Activated CD4-positive, alpha-beta T cell treated with anti-CD3 and anti-CD28 coated beads, Interleukin-2, amount 10 ng/mL, durations not matched to agents 24 days and 14 days (primary cell): ENCODE results near the gene PLXNB3. TPM values are rescaled to one million over a fixed set of nuclear protein-coding genes. Genes with fewer than 3 reads are reported as not detected.
A peak's percentile ranks its signal among the peaks of the same experiment; 100 is the strongest.
"Not testable (repeated sequence)": the region's sequence is repeated elsewhere in the genome, so short reads cannot be mapped to it uniquely, and the experiment has no call there.

Source experiments
- DNase-seq: peaks from one replicate; pipeline ENCODE4 v3.0.0; 2022
- H3K27ac Mint-ChIP-seq: one replicate; pipeline ENCODE4 v1.8.0; 2022; ENCODE audit warnings: mild to moderate bottlenecking, mixed read lengths
- H3K27me3 Mint-ChIP-seq: one replicate; pipeline ENCODE4 v1.8.0; 2022; ENCODE audit warnings: mixed read lengths
- H3K36me3 Mint-ChIP-seq: one replicate; pipeline ENCODE4 v1.8.0; 2022; ENCODE audit warnings: low read depth, mild to moderate bottlenecking, mixed read lengths
- H3K4me1 Mint-ChIP-seq: one replicate; pipeline ENCODE4 v1.8.0; 2021; ENCODE audit warnings: mixed read lengths
- H3K4me3 Mint-ChIP-seq: one replicate; pipeline ENCODE4 v1.8.0; 2022; ENCODE audit warnings: mild to moderate bottlenecking, moderate library complexity, mixed read lengths
- H3K9me3 Mint-ChIP-seq: one replicate; pipeline ENCODE4 v1.8.0; 2021; ENCODE audit warnings: mixed read lengths
- intact Hi-C: fragments of 100-400 bp; cut with micrococcal nuclease; formaldehyde crosslinking; loops from one replicate; pipeline ENCODE4 v1.15.1; 2023
- total RNA-seq: library from RNA; stranded (reverse); gene quantifications from 2 replicates; pipeline ENCODE4 v1.2.3, GENCODE V29; 2022

The PLXNB3 gene
- total RNA-seq, 1 donor from 2014 or later = 0.49 TPM

DNA sequence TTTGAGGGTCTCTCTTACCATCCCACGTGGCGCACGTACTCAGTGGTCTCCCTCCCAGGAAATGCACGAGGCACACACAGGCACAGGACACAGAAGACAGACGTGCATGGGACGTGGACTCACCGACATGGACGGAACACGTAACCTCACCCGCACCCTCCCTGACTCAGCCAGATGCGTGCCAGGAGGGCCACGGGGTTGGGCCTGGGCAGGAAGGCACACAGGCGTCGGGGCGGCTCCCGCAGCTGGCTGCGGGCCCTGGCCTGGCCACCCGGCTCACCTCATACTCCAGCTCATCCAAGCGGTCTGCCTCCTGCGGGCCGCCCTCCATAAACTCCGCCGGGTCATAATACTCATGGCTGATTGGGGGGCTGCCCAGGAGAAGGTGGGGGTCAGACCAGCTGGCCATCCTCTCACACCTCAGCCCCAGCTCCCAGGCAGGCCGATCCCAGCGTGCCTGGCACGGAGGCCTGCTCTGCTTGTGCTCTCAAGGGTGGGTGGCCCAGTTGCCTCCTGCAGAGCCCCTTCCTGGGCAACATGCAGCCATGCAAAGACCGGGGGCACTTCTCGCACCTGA lies 43.0 kb downstream of the PLXNB3 start:
- no peak overlapping the region for H3K4me3 Mint-ChIP-seq
- no peaks in the 10 kb centered on the region for H3K9me3 Mint-ChIP-seq
- H3K4me1 Mint-ChIP-seq = no peaks in the 10 kb centered on the region
- H3K36me3 Mint-ChIP-seq = no peaks in the 10 kb centered on the region
- H3K27me3 Mint-ChIP-seq = peaks cover 4% of the 10 kb centered on the region
- intact Hi-C loops = no loop called here
- no peak overlapping the region for H3K27ac Mint-ChIP-seq
- no peak for DNase-seq

DNA sequence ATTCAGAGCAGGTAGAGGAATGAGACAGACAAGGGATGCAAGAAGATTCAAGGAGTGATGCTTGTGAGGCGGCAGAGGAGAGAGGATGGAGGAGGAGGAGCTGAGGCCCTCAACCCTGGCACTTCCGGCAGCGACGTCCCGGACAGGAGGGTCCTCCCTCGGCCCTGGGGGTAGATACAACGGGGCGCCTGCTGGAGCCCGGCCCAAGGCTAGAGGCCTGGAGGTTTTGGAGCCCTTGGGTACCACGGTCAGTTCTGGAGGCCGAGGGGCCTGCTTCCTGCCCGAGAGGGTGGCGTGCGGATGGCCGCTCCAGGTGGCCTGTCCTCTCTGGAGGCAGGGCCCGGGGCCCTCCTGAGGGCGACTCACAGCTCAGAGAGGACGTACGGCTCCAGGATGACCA lies 43.9 kb downstream of the PLXNB3 start:
- DNase-seq = no peak
- Mint-ChIP-seq H3K27me3 (peaks cover 7% of the 10 kb centered on the region), H3K9me3 (no peaks in the 10 kb centered on the region), H3K4me3 (no peak overlapping the region), H3K4me1 (no peaks in the 10 kb centered on the region), H3K36me3 (no peaks in the 10 kb centered on the region), H3K27ac (no peak overlapping the region)
- intact Hi-C loops = no loop called here

DNA sequence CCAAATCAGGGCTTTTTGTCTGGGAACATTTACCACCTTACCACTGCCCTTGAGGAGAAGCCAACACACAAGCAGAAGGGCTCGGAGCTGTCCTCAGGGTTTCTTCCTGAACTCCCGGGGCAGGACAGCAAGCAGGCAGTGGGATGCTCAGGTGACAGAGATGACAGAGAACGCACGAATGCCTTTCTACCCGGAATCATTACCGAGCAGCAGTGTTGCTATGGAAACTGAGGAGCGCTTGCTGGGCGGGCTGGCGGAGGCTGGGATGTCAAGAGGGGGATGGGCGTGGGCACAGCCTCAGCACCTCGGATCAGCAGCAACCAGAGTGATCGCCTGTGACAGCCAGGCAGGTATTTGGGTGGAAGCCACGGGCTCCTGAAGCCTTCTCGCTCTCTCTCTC lies 48.2 kb downstream of the PLXNB3 start:
- no peak overlapping the region for H3K27ac Mint-ChIP-seq
- no peaks in the 10 kb centered on the region for H3K9me3 Mint-ChIP-seq

DNA sequence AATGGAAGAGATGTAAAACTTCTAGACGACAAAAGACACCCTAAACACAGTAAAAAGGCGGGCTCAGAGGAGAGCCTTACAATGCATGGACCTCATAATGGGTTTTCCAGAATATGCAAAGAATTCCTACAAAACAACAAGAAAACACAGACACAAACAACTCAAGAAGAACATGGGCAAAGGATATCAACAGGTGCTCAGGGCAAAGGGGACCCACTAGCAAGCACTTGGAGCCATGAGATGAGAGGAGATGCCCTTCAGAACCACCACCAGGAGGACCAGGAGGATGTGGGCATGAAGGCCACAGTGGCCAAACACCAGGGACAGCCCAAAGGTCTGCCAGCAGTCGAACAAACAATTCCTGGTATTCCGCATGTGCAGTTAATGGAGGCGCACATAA lies 49.1 kb downstream of the PLXNB3 start:
- H3K4me3 Mint-ChIP-seq = no peak overlapping the region
- H3K9me3 Mint-ChIP-seq = no peaks in the 10 kb centered on the region
- H3K27ac Mint-ChIP-seq = no peak overlapping the region
- intact Hi-C loops = no loop called here
- H3K4me1 Mint-ChIP-seq = peaks cover 13% of the 10 kb centered on the region
- no peak for DNase-seq
- peaks cover 20% of the 10 kb centered on the region for H3K27me3 Mint-ChIP-seq
- no peaks in the 10 kb centered on the region for H3K36me3 Mint-ChIP-seq

More for the DNA sequence above, 48.2 kb downstream of the PLXNB3 start:
- H3K36me3 Mint-ChIP-seq = no peaks in the 10 kb centered on the region
- intact Hi-C loops = no loop called here
- H3K27me3 Mint-ChIP-seq = peaks cover 20% of the 10 kb centered on the region
- no peak for DNase-seq
- peaks cover 9% of the 10 kb centered on the region for H3K4me1 Mint-ChIP-seq
- no peak overlapping the region for H3K4me3 Mint-ChIP-seq

DNA sequence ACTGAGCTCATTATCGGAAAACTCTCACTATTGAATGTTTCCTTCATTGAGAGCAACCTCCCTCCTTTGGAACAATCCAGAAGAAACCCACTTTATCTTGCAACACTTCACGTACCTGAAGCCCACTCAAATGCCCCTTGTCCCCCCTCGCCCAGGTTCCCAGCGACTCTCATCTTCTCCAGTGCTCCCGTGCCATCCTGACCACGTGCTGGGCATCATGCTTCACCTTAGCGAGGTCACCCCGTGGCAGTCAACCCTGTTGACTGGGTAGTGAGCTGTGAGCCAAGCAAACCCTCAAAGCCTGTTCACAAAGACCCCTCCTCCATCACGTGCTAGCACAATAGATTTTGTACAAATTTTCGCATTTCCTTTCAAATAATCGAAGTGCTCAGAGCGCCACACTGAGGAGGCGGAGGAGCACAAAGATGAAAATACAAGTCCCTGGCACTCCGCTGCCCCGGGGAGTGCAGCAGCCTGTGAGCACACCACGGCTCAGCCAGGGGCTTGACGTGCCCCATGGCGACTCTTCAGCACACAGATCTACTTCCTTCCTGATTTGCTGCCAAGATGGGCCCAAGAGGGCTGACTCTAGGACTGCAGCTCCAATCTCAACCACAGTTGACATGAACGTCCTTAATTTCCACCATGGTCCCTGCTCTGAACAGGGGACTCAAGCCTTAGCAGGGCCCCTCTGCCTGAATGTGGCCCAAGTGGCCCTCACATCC lies 50.7 kb downstream of the PLXNB3 start:
- peaks cover 23% of the 10 kb centered on the region for H3K27me3 Mint-ChIP-seq
- H3K27ac Mint-ChIP-seq = no peak overlapping the region
- no peaks in the 10 kb centered on the region for H3K9me3 Mint-ChIP-seq
- peaks cover 13% of the 10 kb centered on the region for H3K4me1 Mint-ChIP-seq
- intact Hi-C loops = no loop called here
- DNase-seq = no peak
- H3K36me3 Mint-ChIP-seq = no peaks in the 10 kb centered on the region
- H3K4me3 Mint-ChIP-seq = no peak overlapping the region

DNA sequence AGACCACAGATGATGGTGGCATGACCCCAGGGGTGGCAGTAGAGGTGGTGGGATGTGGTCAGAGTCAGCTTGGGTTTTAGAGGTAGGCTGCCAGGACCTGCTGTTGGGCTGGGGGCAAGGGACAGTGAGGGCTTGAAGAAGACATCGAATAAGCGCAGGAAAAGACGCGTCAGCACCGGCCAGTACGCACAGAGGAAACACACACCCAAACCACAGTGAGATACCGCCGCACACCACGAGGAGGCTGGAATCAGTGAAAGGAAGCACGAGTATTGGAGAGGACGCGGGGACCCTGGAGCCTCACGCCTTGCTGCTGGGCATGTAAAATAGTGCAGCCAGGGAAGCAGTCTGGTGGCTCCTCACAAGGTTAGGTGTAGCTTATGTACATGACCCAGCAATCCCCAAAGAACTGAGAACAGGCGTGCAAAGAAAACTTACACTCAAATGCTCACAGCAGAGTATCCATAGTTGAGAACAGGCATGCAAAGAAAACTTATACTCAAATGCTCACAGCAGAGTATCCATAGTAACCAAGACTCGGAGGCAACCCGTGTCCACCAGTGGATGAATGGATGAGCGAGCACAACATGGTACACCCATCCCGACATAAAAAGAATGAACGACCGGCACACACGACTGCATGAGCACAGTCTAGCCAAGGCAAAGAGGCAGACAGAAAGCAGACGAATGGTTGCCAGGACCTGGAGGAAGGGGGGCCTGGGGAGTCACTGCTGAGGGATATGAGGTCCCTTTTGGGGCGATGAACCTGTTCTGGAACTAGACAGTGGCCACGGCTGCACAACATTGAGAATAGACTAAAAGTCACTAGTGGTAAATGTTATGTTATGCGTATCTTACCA lies 53.0 kb downstream of the PLXNB3 start:
- Mint-ChIP-seq H3K9me3 (no peaks in the 10 kb centered on the region), H3K27me3 (peaks cover 18% of the 10 kb centered on the region), H3K36me3 (no peaks in the 10 kb centered on the region), H3K4me3 (peak overlapping the region; percentile 56), H3K27ac (peak overlapping the region; percentile 41), H3K4me1 (peaks cover 16% of the 10 kb centered on the region)
- DNase-seq = peak; percentile 81
- intact Hi-C loops = no loop called here

DNA sequence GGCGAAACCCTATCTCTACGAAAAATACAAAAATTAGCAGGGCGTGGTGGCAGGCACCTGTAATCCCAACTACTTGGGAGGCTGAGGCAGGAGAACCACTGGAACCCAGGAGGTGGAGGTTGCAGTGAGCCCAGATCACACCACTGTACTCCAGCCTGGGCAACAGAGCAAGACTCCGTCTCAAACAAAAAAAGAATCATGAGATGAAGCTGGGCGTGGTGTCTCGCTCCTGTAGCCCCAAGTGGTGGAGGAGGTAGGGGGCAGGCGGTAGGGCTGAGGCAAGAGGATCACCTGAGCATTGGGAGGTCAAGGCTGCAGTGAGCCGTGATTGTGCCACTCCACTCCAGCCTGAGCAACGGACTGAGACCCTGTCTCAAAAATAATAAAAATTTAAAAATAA lies 54.0 kb downstream of the PLXNB3 start:
- Mint-ChIP-seq H3K4me1 (peaks cover 23% of the 10 kb centered on the region), H3K27me3 (peaks cover 15% of the 10 kb centered on the region)
- H3K36me3 Mint-ChIP-seq, H3K9me3 Mint-ChIP-seq, intact Hi-C loops, DNase-seq, H3K4me3 Mint-ChIP-seq, H3K27ac Mint-ChIP-seq: not testable (repeated sequence)

DNA sequence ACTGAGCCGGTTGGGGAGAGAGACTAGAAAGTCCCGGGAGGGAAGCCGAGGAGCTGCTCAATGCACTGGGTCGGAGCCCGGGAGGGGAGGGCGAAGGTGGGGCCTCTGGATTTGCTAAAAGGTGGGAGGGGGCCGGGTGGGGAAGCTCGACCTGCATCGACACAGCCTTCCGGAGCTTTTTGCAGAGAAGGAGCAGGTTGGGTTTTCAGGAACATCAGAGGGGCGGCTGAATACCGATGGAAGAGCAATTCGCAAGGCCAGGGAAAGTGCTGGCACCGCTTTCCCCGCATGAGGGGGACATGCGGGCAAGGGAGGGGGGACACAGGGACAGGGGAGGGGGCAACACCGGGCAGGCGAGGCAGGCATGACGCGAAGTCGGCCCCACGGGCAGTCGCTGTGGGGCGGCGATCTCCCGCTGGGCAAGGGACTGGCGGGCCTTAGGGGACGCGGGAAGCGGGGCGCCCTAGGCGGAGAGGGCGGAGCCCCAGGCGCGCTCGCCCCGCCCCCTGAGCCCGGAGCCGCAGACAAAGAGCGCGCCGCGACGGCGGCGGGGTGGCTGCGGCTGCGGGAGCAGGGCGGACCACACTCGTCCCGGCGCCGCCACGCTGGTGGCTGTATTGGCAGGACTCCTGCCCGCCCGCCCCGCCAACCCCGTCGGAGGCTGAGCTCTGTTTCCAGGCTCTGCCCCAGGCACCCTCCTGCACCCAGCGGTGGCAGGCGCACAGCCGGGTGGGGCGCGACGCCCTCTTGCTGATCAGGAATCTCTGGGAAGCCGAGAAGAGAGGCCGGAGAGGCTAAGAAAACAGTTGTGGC lies 54.7 kb downstream of the PLXNB3 start:
- Mint-ChIP-seq H3K9me3 (no peaks in the 10 kb centered on the region), H3K4me1 (peaks cover 23% of the 10 kb centered on the region), H3K4me3 (peak overlapping the region; percentile 47), H3K36me3 (no peaks in the 10 kb centered on the region), H3K27me3 (peaks cover 13% of the 10 kb centered on the region), H3K27ac (no peak overlapping the region)
- peak; percentile 89 for DNase-seq
- intact Hi-C loops = no loop called here

DNA sequence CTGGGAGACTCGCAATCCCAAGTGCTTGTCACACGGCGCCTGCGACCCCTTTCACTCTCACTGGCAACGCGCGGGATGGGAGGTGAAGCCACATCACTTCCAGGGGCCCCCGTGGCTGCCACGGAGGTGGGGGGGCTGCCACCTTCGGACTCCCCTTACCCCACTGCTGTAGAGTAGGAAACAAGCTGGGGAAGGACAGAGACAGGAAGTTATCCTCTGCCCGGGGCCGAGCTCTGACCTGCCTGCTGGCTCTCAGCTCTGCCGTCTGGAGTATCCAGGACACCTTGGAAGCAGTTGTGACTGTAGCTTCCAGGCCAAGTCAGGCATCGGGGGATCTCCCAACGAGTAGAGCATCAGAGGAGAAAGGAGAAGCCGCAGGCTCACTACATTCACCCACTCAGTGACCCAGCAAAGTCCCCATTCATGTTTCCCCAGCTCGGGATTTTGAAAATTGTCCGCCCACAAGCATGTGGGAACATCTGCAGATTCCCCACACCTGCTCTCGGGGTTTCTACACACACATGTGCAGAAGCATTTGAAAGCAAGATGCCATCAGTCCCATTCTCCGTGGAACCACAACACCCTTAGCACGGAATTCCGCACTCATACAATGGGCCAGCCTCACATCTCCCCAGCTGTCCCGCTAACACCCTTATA lies 55.5 kb downstream of the PLXNB3 start:
- Mint-ChIP-seq H3K27me3 (peaks cover 15% of the 10 kb centered on the region), H3K4me1 (peaks cover 23% of the 10 kb centered on the region), H3K9me3 (no peaks in the 10 kb centered on the region), H3K4me3 (peak overlapping the region; percentile 47), H3K27ac (no peak overlapping the region), H3K36me3 (no peaks in the 10 kb centered on the region)
- DNase-seq = no peak
- intact Hi-C loops = loop anchor here (5.0 kb wide), 1 partner anchor 58 kb away; no protein-coding TSS in a partner anchor

DNA sequence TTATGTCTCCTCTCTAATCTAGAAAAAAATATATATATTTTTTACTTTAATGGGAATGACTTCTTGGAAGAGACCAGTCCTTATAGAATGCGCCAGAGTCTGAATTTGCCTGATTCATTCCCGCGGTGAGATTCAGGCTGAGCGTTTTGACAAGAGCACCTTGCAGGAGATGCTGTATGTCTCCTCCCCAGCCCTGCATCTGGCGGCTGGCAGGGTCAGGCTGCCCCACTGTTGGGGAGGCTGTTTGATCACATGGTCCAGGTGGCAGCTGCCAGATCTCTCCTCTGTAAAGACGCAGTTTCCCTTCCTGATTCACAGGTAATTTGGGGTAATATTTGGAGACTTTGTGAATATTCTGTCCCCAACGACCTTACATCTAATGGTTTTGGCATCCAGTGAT lies 56.6 kb downstream of the PLXNB3 start:
- Mint-ChIP-seq H3K4me3 (no peak overlapping the region), H3K27me3 (peaks cover 13% of the 10 kb centered on the region), H3K27ac (no peak overlapping the region), H3K4me1 (peaks cover 22% of the 10 kb centered on the region), H3K9me3 (no peaks in the 10 kb centered on the region), H3K36me3 (no peaks in the 10 kb centered on the region)
- no peak for DNase-seq
- intact Hi-C loops = loop anchor here (5.0 kb wide), 1 partner anchor 57 kb away; no protein-coding TSS in a partner anchor

DNA sequence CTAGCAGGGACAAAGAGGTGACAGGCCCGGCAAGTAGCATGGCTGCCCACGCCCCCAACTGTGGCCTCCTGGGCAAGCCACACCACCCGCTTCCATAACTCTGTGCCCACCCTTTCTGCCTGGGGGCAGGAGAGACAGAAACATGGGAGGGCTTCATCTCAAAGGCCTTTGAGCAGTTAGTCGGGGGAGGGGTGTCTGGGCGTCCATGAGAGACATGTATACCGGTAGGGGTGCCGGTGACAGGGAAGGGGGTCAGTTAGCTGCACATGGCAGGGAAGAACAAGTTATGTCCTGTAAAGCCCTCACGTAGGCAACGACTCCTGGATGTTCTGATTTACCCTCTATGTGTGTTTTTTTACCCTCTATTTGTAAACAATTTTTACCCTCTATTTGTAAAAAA lies 57.0 kb downstream of the PLXNB3 start:
- H3K27ac Mint-ChIP-seq = no peak overlapping the region
- DNase-seq = no peak
- intact Hi-C loops = loop anchor here (5.0 kb wide), 1 partner anchor 56 kb away; no protein-coding TSS in a partner anchor
- peaks cover 13% of the 10 kb centered on the region for H3K27me3 Mint-ChIP-seq
- H3K4me3 Mint-ChIP-seq = no peak overlapping the region
- no peaks in the 10 kb centered on the region for H3K36me3 Mint-ChIP-seq
- no peaks in the 10 kb centered on the region for H3K9me3 Mint-ChIP-seq
- peaks cover 22% of the 10 kb centered on the region for H3K4me1 Mint-ChIP-seq

DNA sequence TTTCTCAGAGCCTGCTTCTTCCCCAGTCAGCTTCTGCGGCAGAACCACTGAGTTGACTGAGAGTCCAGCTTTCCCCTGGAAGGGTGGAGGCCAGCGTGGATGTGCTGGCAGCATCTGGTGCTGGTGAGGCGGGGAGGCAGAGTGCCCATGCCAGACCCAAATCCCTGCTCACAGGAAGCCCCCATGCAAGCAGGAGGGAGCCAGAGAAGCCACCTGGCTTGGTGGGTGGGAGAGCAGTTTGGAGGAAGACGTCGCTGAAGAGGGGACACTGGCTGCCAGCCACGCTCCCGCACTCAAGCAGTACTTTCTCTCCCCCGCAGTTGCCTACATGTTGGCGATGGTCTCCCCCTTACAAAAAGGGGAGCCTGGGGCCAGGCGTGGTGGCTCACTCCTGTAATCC lies 60.3 kb downstream of the PLXNB3 start:
- Mint-ChIP-seq H3K27ac (no peak overlapping the region), H3K4me3 (no peak overlapping the region), H3K36me3 (no peaks in the 10 kb centered on the region), H3K4me1 (peaks cover 14% of the 10 kb centered on the region), H3K9me3 (no peaks in the 10 kb centered on the region), H3K27me3 (peaks cover 27% of the 10 kb centered on the region)
- intact Hi-C loops = loop anchor here (5.0 kb wide), 1 partner anchor 53 kb away; no protein-coding TSS in a partner anchor
- DNase-seq = no peak

DNA sequence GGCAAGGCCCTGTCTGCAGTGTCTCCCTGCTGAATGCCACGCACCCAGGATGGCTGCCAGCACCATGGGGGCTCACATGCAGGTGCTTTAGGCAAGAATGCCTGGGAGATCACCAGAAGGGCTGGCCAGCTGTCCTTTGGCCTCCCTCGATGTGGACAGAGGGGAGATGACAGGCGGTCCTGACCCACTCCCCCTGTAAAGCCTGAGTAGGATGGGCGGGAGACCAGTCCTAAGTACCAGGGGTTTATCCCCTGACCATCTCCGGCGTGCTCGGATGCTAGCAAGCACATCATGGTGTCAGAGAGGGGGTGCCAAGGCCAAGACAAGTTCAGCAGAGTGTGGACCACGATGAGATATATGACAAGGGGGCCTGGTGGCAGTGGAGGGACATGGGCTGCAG lies 61.0 kb downstream of the PLXNB3 start:
- intact Hi-C loops = no loop called here
- H3K4me3 Mint-ChIP-seq = no peak overlapping the region
- no peak overlapping the region for H3K27ac Mint-ChIP-seq
- no peaks in the 10 kb centered on the region for H3K9me3 Mint-ChIP-seq
- H3K27me3 Mint-ChIP-seq = peaks cover 24% of the 10 kb centered on the region
- H3K36me3 Mint-ChIP-seq = no peaks in the 10 kb centered on the region
- peaks cover 14% of the 10 kb centered on the region for H3K4me1 Mint-ChIP-seq
- DNase-seq = no peak
